Gastrocnemius medialis (tissue), 4 donors: ENCODE data around the gene NLRP6.

ENCODE experiments used
- CTCF ChIP-seq, 5 experiments: fragments of 450-650 bp in 3 of 5; fragments of 200-600 bp in 2 of 5; sonication (generic) in 2 of 5; IDR thresholded peaks in 4 of 5; conservative IDR thresholded peaks in 1 of 5; 1 replicate in 4 of 5; 2 replicates in 1 of 5; pipeline ENCODE4 v1.5.1; 2016 to 2019; ENCODE audit warnings: antibody characterized with exemption in 5 of 5, mild to moderate bottlenecking in 3 of 5, moderate library complexity in 3 of 5
- POLR2A ChIP-seq, 2 donors: fragments of 450-650 bp; IDR thresholded peaks; one replicate each; pipeline ENCODE4 v1.6.1; 2017; ENCODE audit warnings: antibody characterized with exemption in 2 of 2, mild to moderate bottlenecking in 2 of 2, moderate library complexity in 2 of 2

- no peak for TF ChIP-seq CTCF (IDR thresholded peaks at IDR 0.05 in 4 of 5, conservative IDR thresholded peaks at IDR 0.05 in 1 of 5)
- TF ChIP-seq POLR2A (IDR thresholded peaks at IDR 0.05): no peak
Measured at GRCh38 chr11:256952-257737, 21.1 kb upstream of the NLRP6 start.
